Measurements from ENCODE around the gene AAK1. TPM values are rescaled to one million over a fixed set of nuclear protein-coding genes. Genes with fewer than 3 reads are reported as not detected.

The AAK1 gene
- total and polyA plus RNA-seq, 2 donors (not counting 1 experiment from before 2014, with no cell fraction given): 43.5 to 45.7 TPM

GRCh38 chr2:69494126-69494525 is 149.4 kb downstream of the AAK1 start:
- Histone ChIP-seq H3K27me3 (ENCODE audit: control insufficient read depth, insufficient read depth, low read length) (no peaks in the 10 kb centered on the region), H3K4me1 (ENCODE audit: control insufficient read depth, extremely low read depth, insufficient read depth, low read length) (no peaks in the 10 kb centered on the region), H3K79me2 (ENCODE audit: control insufficient read depth, insufficient read depth, low read length) (no peaks in the 10 kb centered on the region), H3K27ac (ENCODE audit: insufficient read depth, low read length) (no peak overlapping the region), H3K4me2 (ENCODE audit: extremely low read depth, insufficient read depth, low read length) (no peak overlapping the region), H3K36me3 (ENCODE audit: control insufficient read depth, insufficient read depth, low read length) (peaks cover 5% of the 10 kb centered on the region), H3K4me3 (replicated peaks in 1 of 4; ENCODE audit: control extremely low read depth in 1 of 4, insufficient read depth in 1 of 4, low read depth in 3 of 4, low read length in 4 of 4) (no peak overlapping the region), H3K9me3 (ENCODE audit: control insufficient read depth, insufficient read depth, low read depth, low read length) (no peaks in the 10 kb centered on the region), H2AFZ (ENCODE audit: low read length) (no peak overlapping the region), H3K9ac (ENCODE audit: insufficient read depth, low read length) (no peak overlapping the region), H4K20me1 (ENCODE audit: control insufficient read depth, extremely low read depth, insufficient read depth, low read length) (no peaks in the 10 kb centered on the region)
- no peak for TF ChIP-seq CTCF (conservative IDR thresholded peaks at IDR 0.05 in 1 of 2, IDR thresholded peaks at IDR 0.05 in 1 of 2; ENCODE audit: low read depth in 1 of 2, low read length in 2 of 2)
- TF ChIP-seq EZH2 (IDR thresholded peaks at IDR 0.05; ENCODE audit: low read length, missing control alignments): no peak
- DNase-seq (ENCODE audit: low read depth in 2 of 2): no peak

- no peak overlapping the region for H2AFZ ChIP-seq (ENCODE audit: low read length)
- no peak overlapping the region for H3K4me3 ChIP-seq (replicated peaks in 1 of 4; ENCODE audit: control extremely low read depth in 1 of 4, insufficient read depth in 1 of 4, low read depth in 3 of 4, low read length in 4 of 4)
- H3K4me2 ChIP-seq (ENCODE audit: extremely low read depth, insufficient read depth, low read length): no peak overlapping the region
- H3K4me1 ChIP-seq (ENCODE audit: control insufficient read depth, extremely low read depth, insufficient read depth, low read length): no peaks in the 10 kb centered on the region
- peaks cover 3% of the 10 kb centered on the region for H3K36me3 ChIP-seq (ENCODE audit: control insufficient read depth, insufficient read depth, low read length)
- DNase-seq (ENCODE audit: low read depth in 2 of 2): no peak
- no peak for TF ChIP-seq EZH2 (IDR thresholded peaks at IDR 0.05; ENCODE audit: low read length, missing control alignments)
- TF ChIP-seq CTCF (conservative IDR thresholded peaks at IDR 0.05 in 1 of 2, IDR thresholded peaks at IDR 0.05 in 1 of 2; ENCODE audit: low read depth in 1 of 2, low read length in 2 of 2): no peak
- H3K9me3 ChIP-seq (ENCODE audit: control insufficient read depth, insufficient read depth, low read depth, low read length): no peaks in the 10 kb centered on the region
- no peak overlapping the region for H3K9ac ChIP-seq (ENCODE audit: insufficient read depth, low read length)
- H3K27ac ChIP-seq (ENCODE audit: insufficient read depth, low read length): no peak overlapping the region
- no peaks in the 10 kb centered on the region for H3K27me3 ChIP-seq (ENCODE audit: control insufficient read depth, insufficient read depth, low read length)
- H4K20me1 ChIP-seq (ENCODE audit: control insufficient read depth, extremely low read depth, insufficient read depth, low read length): no peaks in the 10 kb centered on the region
- H3K79me2 ChIP-seq (ENCODE audit: control insufficient read depth, insufficient read depth, low read length): no peaks in the 10 kb centered on the region
Measured at GRCh38 chr2:69493268-69493667, 150.3 kb downstream of the AAK1 start.

GRCh38 chr2:69491864-69492263 is 151.7 kb downstream of the AAK1 start:
- H4K20me1 ChIP-seq (ENCODE audit: control insufficient read depth, extremely low read depth, insufficient read depth, low read length): no peaks in the 10 kb centered on the region
- H3K4me1 ChIP-seq (ENCODE audit: control insufficient read depth, extremely low read depth, insufficient read depth, low read length): no peaks in the 10 kb centered on the region
- H3K79me2 ChIP-seq (ENCODE audit: control insufficient read depth, insufficient read depth, low read length): no peaks in the 10 kb centered on the region
- H3K27ac ChIP-seq (ENCODE audit: insufficient read depth, low read length): no peak overlapping the region
- H3K9ac ChIP-seq (ENCODE audit: insufficient read depth, low read length): no peak overlapping the region
- H2AFZ ChIP-seq (ENCODE audit: low read length): no peak overlapping the region
- no peaks in the 10 kb centered on the region for H3K9me3 ChIP-seq (ENCODE audit: control insufficient read depth, insufficient read depth, low read depth, low read length)
- TF ChIP-seq CTCF (conservative IDR thresholded peaks at IDR 0.05 in 1 of 2, IDR thresholded peaks at IDR 0.05 in 1 of 2; ENCODE audit: low read depth in 1 of 2, low read length in 2 of 2): no peak
- TF ChIP-seq EZH2 (IDR thresholded peaks at IDR 0.05; ENCODE audit: low read length, missing control alignments): no peak
- H3K36me3 ChIP-seq (ENCODE audit: control insufficient read depth, insufficient read depth, low read length): peaks cover 2% of the 10 kb centered on the region
- no peaks in the 10 kb centered on the region for H3K27me3 ChIP-seq (ENCODE audit: control insufficient read depth, insufficient read depth, low read length)
- no peak overlapping the region for H3K4me3 ChIP-seq (replicated peaks in 1 of 4; ENCODE audit: control extremely low read depth in 1 of 4, insufficient read depth in 1 of 4, low read depth in 3 of 4, low read length in 4 of 4)
- DNase-seq (ENCODE audit: low read depth in 2 of 2): no peak
- no peak overlapping the region for H3K4me2 ChIP-seq (ENCODE audit: extremely low read depth, insufficient read depth, low read length)

Data from fibroblast of lung (primary cell).